MM.1S (cell line): ENCODE data around the gene MAPKAPK3.

ENCODE experiments used
- DNase-seq: peaks from one replicate; pipeline ENCODE4 v3.0.0-alpha.2; 2015
- H2AFZ ChIP-seq: fragments of 300-600 bp; sonication (generic); 2 replicates; pipeline ENCODE4 v1.6.0; 2016; ENCODE audit warnings: antibody characterized with exemption, low read length
- H3F3A ChIP-seq: fragments of 300-600 bp; sonication (generic); 2 replicates; pipeline ENCODE4 v1.6.1; 2016; ENCODE audit warnings: mild to moderate bottlenecking, antibody characterized with exemption, low read length, moderate library complexity, mixed read lengths; ENCODE audit not compliant: insufficient read depth
- H3K27ac ChIP-seq: fragments of 300-600 bp; sonication (generic); 2 replicates; pipeline ENCODE4 v1.5.1; 2016; ENCODE audit warnings: mild to moderate bottlenecking, low read length
- H3K27me3 ChIP-seq: fragments of 300-600 bp; sonication (generic); replicated peaks from 2 replicates; pipeline ENCODE4 v1.6.0; 2016; ENCODE audit warnings: low read length; ENCODE audit not compliant: insufficient read depth
- H3K36me3 ChIP-seq: fragments of 300-600 bp; sonication (generic); replicated peaks from 2 replicates; pipeline ENCODE4 v1.6.1; 2016; ENCODE audit warnings: mild to moderate bottlenecking, low read length, mixed read lengths; ENCODE audit not compliant: insufficient read depth
- H3K4me1 ChIP-seq: fragments of 300-600 bp; sonication (generic); 2 replicates; pipeline ENCODE4 v1.6.1; 2016; ENCODE audit warnings: low read length, mixed read lengths
- H3K4me2 ChIP-seq: fragments of 300-600 bp; sonication (generic); 2 replicates; pipeline ENCODE4 v1.6.0; 2016; ENCODE audit warnings: low read depth, low read length
- H3K4me3 ChIP-seq: fragments of 300-600 bp; sonication (generic); 2 replicates; pipeline ENCODE4 v1.5.1; 2016; ENCODE audit warnings: low read length, mixed read lengths
- H3K79me2 ChIP-seq: fragments of 300-600 bp; sonication (generic); 2 replicates; pipeline ENCODE4 v1.6.1; 2016; ENCODE audit warnings: mixed run types, low read length, mixed read lengths
- H3K9ac ChIP-seq: fragments of 300-600 bp; sonication (generic); 2 replicates; pipeline ENCODE4 v1.6.1; 2016; ENCODE audit warnings: low read length, mixed read lengths
- H3K9me2 ChIP-seq: fragments of 300-600 bp; sonication (generic); replicated peaks from 2 replicates; pipeline ENCODE4 v1.6.1; 2016; ENCODE audit warnings: mild to moderate bottlenecking, low read length, mixed read lengths; ENCODE audit not compliant: insufficient read depth
- H3K9me3 ChIP-seq: fragments of 300-600 bp; sonication (generic); replicated peaks from 2 replicates; pipeline ENCODE4 v1.6.1; 2016; ENCODE audit warnings: mild to moderate bottlenecking, low read length, mixed read lengths; ENCODE audit not compliant: insufficient read depth
- H4K20me1 ChIP-seq: fragments of 300-600 bp; sonication (generic); 2 replicates; pipeline ENCODE4 v1.6.1; 2016; ENCODE audit warnings: mild to moderate bottlenecking, low read length, moderate library complexity, mixed read lengths; ENCODE audit not compliant: insufficient read depth
- CTCF ChIP-seq: fragments of 300-600 bp; sonication (generic); IDR thresholded peaks from 2 replicates; pipeline ENCODE4 v1.5.1; 2016; ENCODE audit warnings: antibody characterized with exemption, low read length, mixed read lengths
- EZH2 ChIP-seq: fragments of 300-600 bp; sonication (generic); optimal IDR thresholded peaks from 2 replicates; pipeline ENCODE3; 2017; ENCODE audit warnings: low read depth, mild to moderate bottlenecking, antibody characterized with exemption, low read length, mixed read lengths
- EZH2phosphoT487 ChIP-seq: fragments of 300-600 bp; sonication (generic); IDR thresholded peaks from 2 replicates; pipeline ENCODE4 v1.6.1; 2018; ENCODE audit warnings: antibody characterized with exemption, low read length

MAPKAPK3 gene

GRCh38 chr3:50622881-50623280 lies 5.9 kb downstream of the MAPKAPK3 start:
- Histone ChIP-seq H3K9ac (no peak overlapping the region), H3K4me1 (peaks cover 24% of the 10 kb centered on the region), H3K4me2 (no peak overlapping the region), H4K20me1 (no peaks in the 10 kb centered on the region), H3K27ac (no peak overlapping the region), H3K79me2 (peaks cover 19% of the 10 kb centered on the region), H3F3A (no peaks in the 10 kb centered on the region), H3K4me3 (no peak overlapping the region), H3K9me2 (no peaks in the 10 kb centered on the region), H3K36me3 (no peaks in the 10 kb centered on the region), H3K27me3 (no peaks in the 10 kb centered on the region), H2AFZ (no peak overlapping the region), H3K9me3 (no peaks in the 10 kb centered on the region)
- no peak for DNase-seq
- no peak for TF ChIP-seq EZH2phosphoT487
- no peak for TF ChIP-seq CTCF
- no peak for TF ChIP-seq EZH2

DNA sequence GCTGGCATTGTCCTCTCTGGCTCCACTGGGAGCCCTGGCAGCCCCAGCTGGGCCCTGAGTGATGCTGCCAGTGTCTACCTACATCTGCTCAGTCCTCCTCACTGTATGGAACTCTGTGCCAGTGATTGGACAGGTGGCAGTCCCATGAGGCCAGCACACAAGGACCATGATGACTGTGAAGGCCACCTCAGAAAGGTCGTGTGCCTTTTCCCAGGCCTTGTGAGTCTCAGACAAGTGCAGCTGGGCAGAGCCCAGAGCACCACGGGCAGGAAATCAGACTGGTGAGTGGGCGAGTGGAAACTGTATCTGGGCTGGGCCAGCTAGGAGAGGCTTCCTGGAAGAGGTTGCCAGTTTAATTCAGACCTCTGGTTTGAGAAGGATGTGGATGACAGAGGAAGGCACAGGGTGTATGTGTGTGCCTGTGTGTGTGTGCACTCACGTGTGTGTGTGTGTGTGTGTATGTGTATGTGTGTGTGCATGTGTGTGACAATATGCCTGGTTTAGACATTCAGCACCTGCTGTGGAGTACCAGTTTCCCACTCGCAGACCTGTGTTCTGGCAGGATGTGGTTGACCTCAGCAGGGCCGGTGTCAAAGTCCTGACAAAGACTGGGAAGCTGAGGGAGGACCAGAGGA lies 7.0 kb downstream of the MAPKAPK3 start:
- no peak overlapping the region for H3K9ac ChIP-seq
- H3K27ac ChIP-seq = no peak overlapping the region
- H3K9me3 ChIP-seq = no peaks in the 10 kb centered on the region
- no peaks in the 10 kb centered on the region for H4K20me1 ChIP-seq
- no peaks in the 10 kb centered on the region for H3K27me3 ChIP-seq
- no peaks in the 10 kb centered on the region for H3F3A ChIP-seq
- H3K36me3 ChIP-seq = no peaks in the 10 kb centered on the region
- peak overlapping the region; percentile 22; the same call in 1 of the 2 replicates for H3K4me2 ChIP-seq
- DNase-seq = peak; percentile 7
- no peak overlapping the region for H3K4me3 ChIP-seq
- no peak for TF ChIP-seq EZH2
- no peak for TF ChIP-seq EZH2phosphoT487
- TF ChIP-seq CTCF = no peak
- H3K79me2 ChIP-seq = peaks cover 19% of the 10 kb centered on the region; the same call in 1 of the 2 replicates
- no peaks in the 10 kb centered on the region for H3K9me2 ChIP-seq
- peaks cover 21% of the 10 kb centered on the region for H3K4me1 ChIP-seq
- H2AFZ ChIP-seq = no peak overlapping the region

GRCh38 chr3:50624634-50625033 lies 7.7 kb downstream of the MAPKAPK3 start:
- DNase-seq = no peak
- no peak overlapping the region for H3K4me3 ChIP-seq
- no peaks in the 10 kb centered on the region for H3K27me3 ChIP-seq
- no peaks in the 10 kb centered on the region for H3F3A ChIP-seq
- H3K27ac ChIP-seq = no peak overlapping the region
- no peaks in the 10 kb centered on the region for H3K9me2 ChIP-seq
- H4K20me1 ChIP-seq = no peaks in the 10 kb centered on the region
- TF ChIP-seq CTCF (no peak), EZH2 (no peak), EZH2phosphoT487 (no peak)
- H3K79me2 ChIP-seq = peaks cover 22% of the 10 kb centered on the region; the same call in 1 of the 2 replicates
- no peak overlapping the region for H3K4me2 ChIP-seq
- H3K4me1 ChIP-seq = peaks cover 21% of the 10 kb centered on the region
- no peak overlapping the region for H2AFZ ChIP-seq
- no peaks in the 10 kb centered on the region for H3K9me3 ChIP-seq
- H3K36me3 ChIP-seq = no peaks in the 10 kb centered on the region
- H3K9ac ChIP-seq = no peak overlapping the region
